MM.1S (cell line): ENCODE results near the gene CHCHD6.

Source experiments
- CTCF ChIP-seq: fragments of 300-600 bp; sonication (generic); IDR thresholded peaks from 2 replicates; pipeline ENCODE4 v1.5.1; 2016; ENCODE audit warnings: antibody characterized with exemption, low read length, mixed read lengths
- EZH2 ChIP-seq: fragments of 300-600 bp; sonication (generic); optimal IDR thresholded peaks from 2 replicates; pipeline ENCODE3; 2017; ENCODE audit warnings: low read depth, mild to moderate bottlenecking, antibody characterized with exemption, low read length, mixed read lengths
- EZH2phosphoT487 ChIP-seq: fragments of 300-600 bp; sonication (generic); IDR thresholded peaks from 2 replicates; pipeline ENCODE4 v1.6.1; 2018; ENCODE audit warnings: antibody characterized with exemption, low read length

- TF ChIP-seq CTCF (no peak), EZH2 (no peak), EZH2phosphoT487 (no peak)
These were observed 46.1 kb upstream of the CHCHD6 start for GRCh38 chr3:126657901-126658300.
